DND-41 (cell line): ENCODE measurements around the gene SH3RF3.

ENCODE experiments used
- ATAC-seq: fragments of 200-7000 bp; cut with Tn5 transposase; 3 replicates; pipeline ENCODE4 v1.9.1; 2021; ENCODE audit warnings: low read depth; ENCODE audit not compliant: insufficient read depth
- DNase-seq: peaks from one replicate; pipeline ENCODE4 v3.0.0-alpha.2; 2020
- H2AFZ ChIP-seq: 2 replicates; pipeline ENCODE4 v1.6.0; 2012; ENCODE audit warnings: low read depth, low read length
- H3K27ac ChIP-seq: 2 replicates; pipeline ENCODE4 v1.5.1; 2012; ENCODE audit warnings: low read length, inconsistent platforms
- H3K27me3 ChIP-seq: fragments of 200-600 bp; sonication (generic); 2 replicates; pipeline ENCODE4 v1.6.0; 2012; ENCODE audit warnings: low read length, mild to moderate bottlenecking, inconsistent platforms; ENCODE audit not compliant: insufficient read depth, poor library complexity
- H3K36me3 ChIP-seq: 2 replicates; pipeline ENCODE4 v1.5.1; 2012; ENCODE audit warnings: low read length, inconsistent platforms; ENCODE audit not compliant: insufficient read depth
- H3K4me1 ChIP-seq: 2 replicates; pipeline ENCODE4 v1.5.1; 2012; ENCODE audit warnings: mild to moderate bottlenecking, low read length; ENCODE audit not compliant: insufficient read depth
- H3K4me2 ChIP-seq: 2 replicates; pipeline ENCODE4 v1.6.0; 2012; ENCODE audit warnings: mild to moderate bottlenecking, moderate library complexity, low read length, inconsistent platforms; ENCODE audit not compliant: insufficient read depth
- H3K4me3 ChIP-seq, 2 experiments: fragments of 200-600 bp in 1 of 2; shearing (Covaris generic) in 1 of 2; 2 replicates each; pipeline ENCODE4 v1.5.1; 2012 to 2016; ENCODE audit warnings: inconsistent platforms in 2 of 2, low read length in 2 of 2, mild to moderate bottlenecking in 2 of 2, low read depth in 1 of 2, moderate library complexity in 1 of 2
- H3K79me2 ChIP-seq: 2 replicates; pipeline ENCODE4 v1.6.0; 2012; ENCODE audit warnings: low read length, inconsistent platforms; ENCODE audit not compliant: insufficient read depth
- H3K9ac ChIP-seq: 2 replicates; pipeline ENCODE4 v1.6.0; 2012; ENCODE audit warnings: low read depth, mild to moderate bottlenecking, inconsistent platforms, low read length, moderate library complexity
- H3K9me3 ChIP-seq: 2 replicates; pipeline ENCODE4 v1.5.1; 2012; ENCODE audit warnings: low read length, moderate library complexity, mild to moderate bottlenecking, inconsistent platforms; ENCODE audit not compliant: insufficient read depth, severe bottlenecking
- H4K20me1 ChIP-seq: 2 replicates; pipeline ENCODE4 v1.6.0; 2012; ENCODE audit warnings: low read length; ENCODE audit not compliant: insufficient read depth
- CTCF ChIP-seq: IDR thresholded peaks from 2 replicates; pipeline ENCODE4 v1.5.1; 2012; ENCODE audit warnings: borderline replicate concordance, low read length, moderate library complexity, mild to moderate bottlenecking; ENCODE audit not compliant: poor library complexity, severe bottlenecking; ENCODE audit errors: extremely low read depth
- EZH2 ChIP-seq: IDR thresholded peaks from 3 replicates; pipeline ENCODE4 v1.6.1; 2012; ENCODE audit warnings: borderline replicate concordance, low read depth, mild to moderate bottlenecking, moderate library complexity, low read length, inconsistent platforms; ENCODE audit not compliant: severe bottlenecking

The SH3RF3 gene

GRCh38 chr2:109123586-109124201 is 5.3 kb upstream of the SH3RF3 start:
- TF ChIP-seq EZH2 (no peak), CTCF (no peak)

GRCh38 chr2:109124982-109125592 is 3.9 kb upstream of the SH3RF3 start:
- H3K4me2 ChIP-seq, result no peak overlapping the region
- H2AFZ ChIP-seq, result no peak overlapping the region
- TF ChIP-seq EZH2 (no peak), CTCF (no peak)
- no peak overlapping the region for H3K27ac ChIP-seq
- H3K9ac ChIP-seq, result no peak overlapping the region
- no peaks in the 10 kb centered on the region for H3K79me2 ChIP-seq
- H4K20me1 ChIP-seq, result no peaks in the 10 kb centered on the region; the same call in none of the 2 replicates
- ATAC-seq, result no peak
- H3K27me3 ChIP-seq, result peaks cover 23% of the 10 kb centered on the region
- H3K4me3 ChIP-seq, result no peak overlapping the region
- no peaks in the 10 kb centered on the region for H3K36me3 ChIP-seq
- peak; percentile 45 for DNase-seq
- no peaks in the 10 kb centered on the region for H3K9me3 ChIP-seq
- H3K4me1 ChIP-seq, result peaks cover 11% of the 10 kb centered on the region

More at GRCh38 chr2:109123586-109124201, 5.3 kb upstream of the SH3RF3 start:
- Histone ChIP-seq H4K20me1 (no peaks in the 10 kb centered on the region; the same call in none of the 2 replicates), H3K79me2 (no peaks in the 10 kb centered on the region), H3K4me2 (no peak overlapping the region), H3K27ac (no peak overlapping the region), H3K36me3 (no peaks in the 10 kb centered on the region), H3K27me3 (peaks cover 19% of the 10 kb centered on the region), H3K9me3 (no peaks in the 10 kb centered on the region), H3K4me3 (no peak overlapping the region), H2AFZ (no peak overlapping the region), H3K9ac (no peak overlapping the region), H3K4me1 (peaks cover 10% of the 10 kb centered on the region)
- DNase-seq (no peak), ATAC-seq (no peak)

GRCh38 chr2:109125593-109126500 is 3.2 kb upstream of the SH3RF3 start:
- Histone ChIP-seq H3K27me3 (peaks cover 23% of the 10 kb centered on the region), H3K36me3 (no peaks in the 10 kb centered on the region), H3K79me2 (no peaks in the 10 kb centered on the region), H3K4me1 (peaks cover 11% of the 10 kb centered on the region), H3K4me2 (no peak overlapping the region), H3K9ac (no peak overlapping the region), H3K9me3 (no peaks in the 10 kb centered on the region), H2AFZ (no peak overlapping the region), H3K27ac (no peak overlapping the region), H4K20me1 (no peaks in the 10 kb centered on the region; the same call in none of the 2 replicates), H3K4me3 (no peak overlapping the region)
- no peak for ATAC-seq
- no peak for DNase-seq
- no peak for TF ChIP-seq CTCF
- no peak for TF ChIP-seq EZH2
